GM12865 (cell line): Measurements from ENCODE around the gene SP2.

Source experiments
- DNase-seq: peaks from one replicate; pipeline ENCODE4 v3.0.0; 2010; ENCODE audit warnings: low read depth
- H3K4me3 ChIP-seq: 2 replicates; pipeline ENCODE4 v1.5.1; 2011; ENCODE audit warnings: mild to moderate bottlenecking, low read depth, low read length, control low read depth
- CTCF ChIP-seq: IDR thresholded peaks from 2 replicates; pipeline ENCODE4 v1.5.1; 2011; ENCODE audit warnings: low read length, control low read depth, low read depth, inconsistent platforms; ENCODE audit not compliant: insufficient read depth; ENCODE audit errors: missing control alignments

SP2 gene

GRCh38 chr17:47862621-47863440 lies 33.2 kb upstream of the SP2 start:
- no peak overlapping the region for H3K4me3 ChIP-seq

GRCh38 chr17:47864791-47865216 lies 31.2 kb upstream of the SP2 start:
- no peak for TF ChIP-seq CTCF
- no peak for DNase-seq
- no peak overlapping the region for H3K4me3 ChIP-seq

More at GRCh38 chr17:47862621-47863440, 33.2 kb upstream of the SP2 start:
- no peak for TF ChIP-seq CTCF
- no peak for DNase-seq

GRCh38 chr17:47866941-47867340 lies 29.1 kb upstream of the SP2 start:
- no peak overlapping the region for H3K4me3 ChIP-seq
- no peak for TF ChIP-seq CTCF
- no peak for DNase-seq

GRCh38 chr17:47867813-47868533 lies 28.1 kb upstream of the SP2 start:
- no peak for DNase-seq
- no peak overlapping the region for H3K4me3 ChIP-seq
- no peak for TF ChIP-seq CTCF

- TF ChIP-seq CTCF: no peak
- no peak for DNase-seq
- no peak overlapping the region for H3K4me3 ChIP-seq
Measured at GRCh38 chr17:47869114-47869513, 26.9 kb upstream of the SP2 start.

- no peak for DNase-seq
- no peak for TF ChIP-seq CTCF
- no peak overlapping the region for H3K4me3 ChIP-seq
Measured at GRCh38 chr17:47870056-47870455, 26.0 kb upstream of the SP2 start.
